ENCODE results near the gene CYP3A7. TPM values are rescaled to one million over a fixed set of nuclear protein-coding genes. Genes with fewer than 3 reads are reported as not detected.
"Not testable (repeated sequence)": the region's sequence is repeated elsewhere in the genome, so short reads cannot be mapped to it uniquely, and the experiment has no call there.

The CYP3A7 gene
- total and polyA plus RNA-seq, 10 donors = not detected

- no peak for TF ChIP-seq POLR2AphosphoS5 (IDR thresholded peaks at IDR 0.05)
- TF ChIP-seq POLR2A (IDR thresholded peaks at IDR 0.05) = no peak
- TF ChIP-seq CTCF (IDR thresholded peaks at IDR 0.05 in 8 of 11, conservative IDR thresholded peaks at IDR 0.05 in 3 of 11) = no peak
- no peak for DNase-seq
- no peak overlapping the region for H3K4me3 ChIP-seq
- H3K4me1 ChIP-seq = no peaks in the 10 kb centered on the region
- no peaks in the 10 kb centered on the region for H3K27me3 ChIP-seq (replicated peaks in 1 of 7)
- H3K36me3 ChIP-seq = no peaks in the 10 kb centered on the region
- 69 to 83% (median 77%) methylated on average over 1 of the region's 1 CpG for WGBS, 5 donors
- H3K9me3 ChIP-seq = no peaks in the 10 kb centered on the region
- H3K27ac ChIP-seq = no peak overlapping the region
- intact Hi-C loops (cut with DNase I; ENCODE audit: low total_unique reads) = no loop called here
Measured at GRCh38 chr7:99730238-99730810, 4.7 kb downstream of the CYP3A7 start.

GRCh38 chr7:99729486-99730237 lies 5.3 kb downstream of the CYP3A7 start:
- no peak for TF ChIP-seq POLR2A (IDR thresholded peaks at IDR 0.05)
- no peak for TF ChIP-seq CTCF (IDR thresholded peaks at IDR 0.05 in 8 of 11, conservative IDR thresholded peaks at IDR 0.05 in 3 of 11)
- no peak for TF ChIP-seq POLR2AphosphoS5 (IDR thresholded peaks at IDR 0.05)
- intact Hi-C loops (cut with DNase I; ENCODE audit: low total_unique reads) = no loop called here
- H3K27me3 ChIP-seq (replicated peaks in 1 of 7) = no peaks in the 10 kb centered on the region
- no peak overlapping the region for H3K27ac ChIP-seq
- no peaks in the 10 kb centered on the region for H3K36me3 ChIP-seq
- H3K4me3 ChIP-seq = no peak overlapping the region
- 63 to 79% (median 66%) methylated on average over 5 of the region's 5 CpGs for whole genome bisulfite sequencing, 5 donors
- H3K9me3 ChIP-seq = no peaks in the 10 kb centered on the region
- no peak for DNase-seq
- no peaks in the 10 kb centered on the region for H3K4me1 ChIP-seq

GRCh38 chr7:99728615-99729014 lies 6.4 kb downstream of the CYP3A7 start:
- intact Hi-C loops (cut with DNase I; ENCODE audit: low total_unique reads) = no loop called here
- 91 to 96% (median 95%) methylated on average over 2 of the region's 2 CpGs for WGBS, 5 donors

GRCh38 chr7:99723201-99723600 lies 11.8 kb downstream of the CYP3A7 start:
- intact Hi-C loops (cut with DNase I; ENCODE audit: low total_unique reads); H3K27me3 ChIP-seq (replicated peaks in 1 of 7); H3K27ac ChIP-seq; H3K4me1 ChIP-seq; H3K9me3 ChIP-seq; H3K36me3 ChIP-seq; H3K4me3 ChIP-seq; DNase-seq: not testable (repeated sequence)
- 81 to 93% (median 90%) methylated on average over 6 of the region's 6 CpGs for WGBS, 5 donors

More at GRCh38 chr7:99728615-99729014, 6.4 kb downstream of the CYP3A7 start:
- Histone ChIP-seq H3K4me3 (no peak overlapping the region), H3K36me3 (no peaks in the 10 kb centered on the region), H3K27me3 (replicated peaks in 1 of 7) (no peaks in the 10 kb centered on the region), H3K27ac (no peak overlapping the region), H3K9me3 (no peaks in the 10 kb centered on the region), H3K4me1 (no peaks in the 10 kb centered on the region)
- TF ChIP-seq CTCF (IDR thresholded peaks at IDR 0.05 in 8 of 11, conservative IDR thresholded peaks at IDR 0.05 in 3 of 11) (no peak), POLR2AphosphoS5 (IDR thresholded peaks at IDR 0.05) (no peak), POLR2A (IDR thresholded peaks at IDR 0.05) (no peak)
- no peak for DNase-seq

Data from spleen (tissue), 11 donors.